H1 (cell line): ENCODE results near the gene GATD1.

Experiments
- KDM1A ChIP-seq: fragments of 200-600, 300-600 bp; sonication (generic); IDR thresholded peaks from 2 replicates; pipeline ENCODE4 v1.7.1; 2016; ENCODE audit warnings: mild to moderate bottlenecking, low read length, borderline replicate concordance
- TF ChIP-seq, protein P1 (sequence below), 3 experiments: IDR thresholded peaks; 1 replicate in 2 of 3; 2 replicates in 1 of 3; pipeline versions ENCODE4 v1.5.1 to v1.6.1; 2011; ENCODE audit warnings: low read length in 3 of 3, mild to moderate bottlenecking in 3 of 3, inconsistent platforms in 2 of 3, low read depth in 1 of 3, moderate library complexity in 1 of 3; ENCODE audit not compliant: insufficient read depth in 1 of 3; ENCODE audit errors: control extremely low read depth in 1 of 3

DNA sequence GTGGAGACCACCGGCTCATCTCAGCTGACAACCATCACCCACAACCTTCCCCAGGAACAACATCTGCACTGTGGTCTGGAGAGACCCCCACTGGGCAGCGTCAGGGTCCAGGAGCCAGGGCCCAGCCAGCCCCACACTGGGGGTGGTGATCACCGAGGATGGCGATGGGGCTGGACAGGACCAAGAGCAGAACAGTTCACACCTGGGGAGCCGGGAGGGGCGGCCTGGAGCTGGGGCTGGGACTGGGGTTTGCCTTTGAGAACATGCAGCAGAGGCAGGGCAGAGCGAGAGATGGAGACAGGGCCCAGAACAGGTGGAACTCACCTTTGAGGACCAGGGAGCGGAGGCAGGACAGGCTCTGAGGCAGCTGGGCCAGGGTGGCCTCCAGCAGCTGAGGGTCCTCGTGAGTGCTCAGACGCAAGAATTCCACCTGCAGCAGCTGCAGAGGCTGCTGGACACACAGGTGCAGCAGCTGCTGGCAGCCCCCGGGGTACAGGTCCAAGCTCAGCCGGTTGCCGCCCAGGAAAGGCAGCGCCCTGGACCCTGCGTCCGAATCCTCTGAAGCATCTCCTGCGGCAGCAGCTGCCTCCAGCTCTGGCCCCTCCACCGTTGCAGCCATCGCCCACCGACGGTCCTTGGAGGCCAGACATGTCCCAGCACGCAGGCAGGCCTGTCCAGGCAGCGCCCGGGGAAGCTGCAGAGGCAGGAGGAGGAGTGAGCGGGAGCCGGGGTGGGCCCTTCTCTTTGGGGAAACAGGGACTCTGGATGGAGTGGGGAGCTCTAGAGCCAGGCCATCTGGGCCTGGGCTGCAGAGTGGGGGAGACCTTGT, 26.7 kb upstream of the GATD1 start:
- TF ChIP-seq KDM1A: no peak
- TF ChIP-seq, protein P1, sequence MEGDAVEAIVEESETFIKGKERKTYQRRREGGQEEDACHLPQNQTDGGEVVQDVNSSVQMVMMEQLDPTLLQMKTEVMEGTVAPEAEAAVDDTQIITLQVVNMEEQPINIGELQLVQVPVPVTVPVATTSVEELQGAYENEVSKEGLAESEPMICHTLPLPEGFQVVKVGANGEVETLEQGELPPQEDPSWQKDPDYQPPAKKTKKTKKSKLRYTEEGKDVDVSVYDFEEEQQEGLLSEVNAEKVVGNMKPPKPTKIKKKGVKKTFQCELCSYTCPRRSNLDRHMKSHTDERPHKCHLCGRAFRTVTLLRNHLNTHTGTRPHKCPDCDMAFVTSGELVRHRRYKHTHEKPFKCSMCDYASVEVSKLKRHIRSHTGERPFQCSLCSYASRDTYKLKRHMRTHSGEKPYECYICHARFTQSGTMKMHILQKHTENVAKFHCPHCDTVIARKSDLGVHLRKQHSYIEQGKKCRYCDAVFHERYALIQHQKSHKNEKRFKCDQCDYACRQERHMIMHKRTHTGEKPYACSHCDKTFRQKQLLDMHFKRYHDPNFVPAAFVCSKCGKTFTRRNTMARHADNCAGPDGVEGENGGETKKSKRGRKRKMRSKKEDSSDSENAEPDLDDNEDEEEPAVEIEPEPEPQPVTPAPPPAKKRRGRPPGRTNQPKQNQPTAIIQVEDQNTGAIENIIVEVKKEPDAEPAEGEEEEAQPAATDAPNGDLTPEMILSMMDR (IDR thresholded peaks at IDR 0.05; ENCODE audit: control extremely low read depth in 1 of 3, insufficient read depth in 1 of 3, low read depth in 1 of 3, low read length in 3 of 3): no peak
